Measurements from ENCODE around the gene TAX1BP3. TPM values are rescaled to one million over a fixed set of nuclear protein-coding genes. Genes with fewer than 3 reads are reported as not detected.

The TAX1BP3 gene
- total RNA-seq, 1 donor from 2014 or later: 165 TPM

GRCh38 chr17:3645310-3645709 is 23.1 kb downstream of the TAX1BP3 start:
- H3K27me3 ChIP-seq (ENCODE audit: low read depth): no peaks in the 10 kb centered on the region
- H3K36me3 ChIP-seq: peaks cover 61% of the 10 kb centered on the region
- intact Hi-C loops (cut with micrococcal nuclease): no loop called here
- no peaks in the 10 kb centered on the region for H3K9me3 ChIP-seq (replicated peaks)
- H3K27ac ChIP-seq (replicated peaks): no peak overlapping the region
- TF ChIP-seq, protein P1, sequence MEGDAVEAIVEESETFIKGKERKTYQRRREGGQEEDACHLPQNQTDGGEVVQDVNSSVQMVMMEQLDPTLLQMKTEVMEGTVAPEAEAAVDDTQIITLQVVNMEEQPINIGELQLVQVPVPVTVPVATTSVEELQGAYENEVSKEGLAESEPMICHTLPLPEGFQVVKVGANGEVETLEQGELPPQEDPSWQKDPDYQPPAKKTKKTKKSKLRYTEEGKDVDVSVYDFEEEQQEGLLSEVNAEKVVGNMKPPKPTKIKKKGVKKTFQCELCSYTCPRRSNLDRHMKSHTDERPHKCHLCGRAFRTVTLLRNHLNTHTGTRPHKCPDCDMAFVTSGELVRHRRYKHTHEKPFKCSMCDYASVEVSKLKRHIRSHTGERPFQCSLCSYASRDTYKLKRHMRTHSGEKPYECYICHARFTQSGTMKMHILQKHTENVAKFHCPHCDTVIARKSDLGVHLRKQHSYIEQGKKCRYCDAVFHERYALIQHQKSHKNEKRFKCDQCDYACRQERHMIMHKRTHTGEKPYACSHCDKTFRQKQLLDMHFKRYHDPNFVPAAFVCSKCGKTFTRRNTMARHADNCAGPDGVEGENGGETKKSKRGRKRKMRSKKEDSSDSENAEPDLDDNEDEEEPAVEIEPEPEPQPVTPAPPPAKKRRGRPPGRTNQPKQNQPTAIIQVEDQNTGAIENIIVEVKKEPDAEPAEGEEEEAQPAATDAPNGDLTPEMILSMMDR (IDR thresholded peaks at IDR 0.05; ENCODE audit: borderline replicate concordance): no peak
- H3K4me1 ChIP-seq: peaks cover 11% of the 10 kb centered on the region
- no peak overlapping the region for H3K4me3 ChIP-seq
- DNase-seq: no peak

GRCh38 chr17:3643889-3644349 is 24.5 kb downstream of the TAX1BP3 start:
- no peak overlapping the region for H3K4me3 ChIP-seq
- H3K9me3 ChIP-seq (replicated peaks): no peaks in the 10 kb centered on the region
- no peak overlapping the region for H3K27ac ChIP-seq (replicated peaks)
- TF ChIP-seq, protein P1 (IDR thresholded peaks at IDR 0.05; ENCODE audit: borderline replicate concordance): no peak
- no peaks in the 10 kb centered on the region for H3K27me3 ChIP-seq (ENCODE audit: low read depth)
- H3K36me3 ChIP-seq: peaks cover 51% of the 10 kb centered on the region
- DNase-seq: no peak
- peaks cover 19% of the 10 kb centered on the region for H3K4me1 ChIP-seq
- intact Hi-C loops (cut with micrococcal nuclease): no loop called here

- no peak overlapping the region for H3K4me3 ChIP-seq
- H3K27ac ChIP-seq (replicated peaks): peak overlapping the region; percentile 16
- peaks cover 30% of the 10 kb centered on the region for H3K4me1 ChIP-seq
- peaks cover 32% of the 10 kb centered on the region for H3K36me3 ChIP-seq
- no peaks in the 10 kb centered on the region for H3K27me3 ChIP-seq (ENCODE audit: low read depth)
- DNase-seq: no peak
- H3K9me3 ChIP-seq (replicated peaks): no peaks in the 10 kb centered on the region
- intact Hi-C loops (cut with micrococcal nuclease): no loop called here
- TF ChIP-seq, protein P1 (IDR thresholded peaks at IDR 0.05; ENCODE audit: borderline replicate concordance): no peak
Measured at GRCh38 chr17:3641717-3642486, 26.5 kb downstream of the TAX1BP3 start.

DNA sequence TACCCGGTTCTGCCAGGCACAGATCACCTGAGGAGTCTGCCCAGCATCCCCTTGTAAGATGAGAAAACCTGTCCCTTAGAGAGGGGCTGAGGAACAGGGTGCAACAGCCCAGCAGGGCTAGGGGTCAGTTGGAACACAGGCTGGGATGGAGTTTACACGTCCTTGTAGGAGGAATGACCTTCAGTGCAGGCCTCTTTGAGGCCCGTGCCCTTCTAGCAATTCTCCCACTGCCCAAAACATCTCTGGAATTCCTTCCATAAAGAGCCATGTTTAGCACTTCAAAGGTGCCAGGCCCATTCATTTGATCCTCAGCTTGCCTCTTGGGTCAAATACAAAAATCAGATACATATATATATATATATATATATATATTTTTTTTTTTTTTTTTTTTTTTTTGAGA is 27.4 kb downstream of the TAX1BP3 start:
- Histone ChIP-seq H3K9me3 (replicated peaks) (no peaks in the 10 kb centered on the region), H3K27me3 (ENCODE audit: low read depth) (no peaks in the 10 kb centered on the region), H3K4me3 (no peak overlapping the region), H3K36me3 (peaks cover 30% of the 10 kb centered on the region), H3K27ac (replicated peaks) (peak overlapping the region; percentile 59), H3K4me1 (peaks cover 37% of the 10 kb centered on the region)
- DNase-seq: no peak
- TF ChIP-seq, protein P1 (IDR thresholded peaks at IDR 0.05; ENCODE audit: borderline replicate concordance): no peak
- intact Hi-C loops (cut with micrococcal nuclease): no loop called here

- Histone ChIP-seq H3K36me3 (peaks cover 25% of the 10 kb centered on the region), H3K27ac (replicated peaks) (peak overlapping the region; percentile 59), H3K9me3 (replicated peaks) (no peaks in the 10 kb centered on the region), H3K4me3 (no peak overlapping the region), H3K27me3 (ENCODE audit: low read depth) (no peaks in the 10 kb centered on the region), H3K4me1 (peaks cover 46% of the 10 kb centered on the region)
- no peak for DNase-seq
- intact Hi-C loops (cut with micrococcal nuclease): no loop called here
- TF ChIP-seq, protein P1 (IDR thresholded peaks at IDR 0.05; ENCODE audit: borderline replicate concordance): no peak
Measured at GRCh38 chr17:3639981-3640596, 28.3 kb downstream of the TAX1BP3 start.

Measured in left ventricle myocardium inferior (tissue), 1 donor.